GM21717 (cell line): ENCODE data around the gene VHLL.

Experiments
- ATAC-seq: cut with Tn5 transposase; IDR thresholded peaks from one replicate; pipeline ENCODE4 v1.9.1; 2021; ENCODE audit warnings: mild to moderate bottlenecking, moderate library complexity; ENCODE audit not compliant: unreplicated experiment

Gene VHLL

DNA sequence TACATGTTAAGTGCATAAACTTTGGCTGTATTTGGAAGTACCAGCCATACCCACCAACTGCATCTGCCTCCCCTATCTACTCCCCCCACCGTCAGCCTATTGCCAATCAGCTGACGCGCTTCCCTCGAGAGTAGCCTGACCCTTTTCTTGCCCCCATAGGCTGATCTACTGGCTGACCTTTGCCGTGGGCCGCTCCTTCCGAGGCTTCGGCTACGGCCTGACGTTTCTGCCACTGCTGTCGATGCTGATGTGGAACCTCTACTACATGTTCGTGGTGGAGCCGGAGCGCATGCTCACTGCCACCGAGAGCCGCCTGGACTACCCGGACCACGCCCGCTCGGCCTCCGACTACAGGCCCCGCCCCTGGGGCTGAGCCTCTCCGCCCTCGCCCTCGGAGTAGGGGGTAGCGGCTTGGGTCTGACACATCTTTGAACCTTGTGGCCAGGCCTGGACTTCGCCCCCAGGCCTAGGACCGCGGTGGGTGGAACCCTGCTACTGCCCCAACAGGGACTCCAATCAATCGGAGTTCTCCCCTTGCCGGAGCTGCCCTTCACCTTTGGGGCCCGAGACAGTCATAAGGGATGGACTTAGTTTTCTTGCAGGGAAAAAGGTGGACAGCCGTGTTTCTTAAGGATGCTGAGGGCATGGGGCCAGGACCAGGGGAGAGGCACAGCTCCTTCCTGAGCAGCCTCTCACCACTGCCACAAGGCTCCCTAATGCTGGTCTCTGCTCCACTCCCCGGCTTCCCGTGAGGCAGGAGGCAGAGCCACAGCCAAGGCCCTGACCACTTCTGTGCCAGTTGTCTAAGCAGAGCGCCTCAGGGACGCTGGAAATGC is 7.7 kb downstream of the VHLL start:
- no peak for ATAC-seq

DNA sequence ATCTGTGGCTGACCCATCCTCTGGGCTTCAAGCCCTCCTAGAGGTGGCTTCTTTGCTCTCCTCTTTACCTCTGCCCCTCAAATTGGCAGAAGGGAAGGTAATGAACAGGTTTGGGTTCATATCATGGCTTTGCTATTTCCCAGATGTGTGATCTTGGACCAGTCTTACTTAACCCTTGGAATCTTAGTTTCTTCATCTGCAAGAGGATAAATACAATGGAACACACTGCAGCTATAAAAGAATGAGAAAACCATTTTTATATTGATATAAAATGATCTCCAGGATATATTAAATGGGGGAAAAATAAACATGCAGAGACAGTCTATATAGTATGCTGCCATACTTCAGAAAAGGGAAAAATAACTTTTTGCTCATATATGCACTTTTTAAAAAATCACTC is 9.2 kb downstream of the VHLL start:
- ATAC-seq = no peak

DNA sequence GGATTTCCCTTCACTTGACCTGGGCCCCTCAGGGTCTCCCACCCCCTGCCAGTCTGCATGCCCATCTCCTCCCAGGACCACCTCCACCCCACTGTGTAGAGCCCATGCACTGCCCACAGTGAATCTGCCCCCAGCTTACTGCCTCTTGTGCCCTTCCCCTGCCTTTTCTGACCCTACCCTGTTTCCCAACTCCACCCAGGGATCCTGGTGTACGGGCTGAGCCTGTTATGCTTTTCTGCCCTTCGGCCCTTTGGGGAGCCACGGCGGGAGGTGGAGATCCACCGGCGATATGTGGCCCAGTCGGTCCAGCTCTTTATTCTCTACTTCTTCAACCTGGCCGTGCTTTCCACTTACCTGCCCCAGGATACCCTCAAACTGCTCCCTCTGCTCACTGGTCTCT is 13.0 kb downstream of the VHLL start:
- ATAC-seq = no peak

DNA sequence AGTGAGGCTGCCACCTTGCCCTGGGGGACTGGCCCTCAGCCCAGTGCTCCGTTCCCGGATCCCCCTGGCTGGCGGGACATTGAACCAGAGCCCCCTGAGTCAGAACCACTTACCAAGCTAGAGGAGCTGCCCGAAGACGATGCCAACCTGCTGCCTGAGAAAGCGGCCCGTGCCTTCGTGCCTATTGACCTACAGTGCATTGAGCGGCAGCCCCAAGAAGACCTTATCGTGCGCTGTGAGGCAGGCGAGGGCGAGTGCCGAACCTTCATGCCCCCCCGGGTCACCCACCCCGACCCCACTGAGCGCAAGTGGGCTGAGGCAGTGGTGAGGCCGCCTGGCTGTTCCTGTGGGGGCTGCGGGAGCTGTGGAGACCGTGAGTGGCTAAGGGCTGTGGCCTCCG is 13.7 kb downstream of the VHLL start:
- no peak for ATAC-seq

DNA sequence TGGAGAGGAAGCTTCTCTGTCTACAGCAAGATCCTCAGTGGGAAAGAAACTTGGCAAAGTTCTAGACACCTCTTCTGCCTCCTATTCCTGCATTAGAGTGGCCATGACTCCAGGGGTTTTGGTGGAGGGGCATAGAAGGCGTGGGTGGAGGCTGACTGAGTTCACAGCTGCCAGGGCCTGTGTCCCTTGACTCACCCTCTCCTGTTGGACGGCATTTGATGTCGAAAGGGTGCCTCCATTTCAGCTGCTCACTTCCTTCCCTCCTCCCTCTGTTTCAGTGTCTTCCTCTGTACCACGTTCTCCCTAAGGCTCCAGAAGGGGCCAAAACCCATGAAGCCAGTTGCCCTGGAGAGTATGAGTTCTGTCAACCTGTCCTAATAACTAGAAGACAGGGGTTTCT is 14.3 kb downstream of the VHLL start:
- no peak for ATAC-seq

DNA sequence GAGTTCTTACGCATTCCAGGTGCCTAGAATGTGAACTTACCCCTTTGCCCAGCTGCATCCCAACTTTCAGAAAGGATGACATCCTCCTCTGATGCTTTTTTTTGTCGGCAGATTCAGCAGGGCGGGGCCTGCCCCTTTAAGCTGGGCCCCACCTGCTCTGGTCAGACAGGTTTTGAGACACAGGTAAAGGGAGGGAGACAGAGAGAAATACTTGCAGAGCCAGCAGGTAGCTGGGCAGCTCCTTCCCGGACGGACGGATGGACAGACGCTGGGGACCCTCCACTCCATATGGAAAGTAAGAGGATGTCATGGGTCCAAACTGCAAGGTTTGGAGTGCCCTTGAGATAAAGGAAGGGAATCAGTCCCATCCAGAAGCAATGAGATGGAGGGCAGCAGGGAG is 15.0 kb downstream of the VHLL start, which contains the start of gene TMEM79:
Gene TMEM79 (plus strand): TSS at position 214 of the 400 bp plus-strand sequence. CDS start 902 bp downstream, outside the sequence.
- ATAC-seq = no peak

DNA sequence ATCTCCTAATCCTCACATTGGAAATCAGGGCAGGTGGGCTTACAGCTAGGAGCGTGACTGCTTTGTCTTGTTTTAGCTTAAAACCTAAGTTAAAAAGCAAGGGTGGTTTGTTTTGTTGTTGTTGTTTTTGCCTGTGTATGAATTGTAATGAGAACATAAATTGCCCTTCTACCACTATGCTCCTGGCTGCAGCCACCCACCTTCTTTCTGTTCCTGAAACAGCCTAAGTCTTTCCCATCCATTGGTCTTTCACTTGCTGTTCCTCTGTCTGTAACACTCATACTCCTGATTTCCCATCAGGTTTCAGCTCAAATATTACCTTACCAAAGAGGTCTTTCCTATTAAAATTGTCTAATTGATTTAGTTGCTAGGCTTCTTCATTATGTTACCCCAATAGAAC is 15.6 kb downstream of the VHLL start:
- no peak for ATAC-seq

DNA sequence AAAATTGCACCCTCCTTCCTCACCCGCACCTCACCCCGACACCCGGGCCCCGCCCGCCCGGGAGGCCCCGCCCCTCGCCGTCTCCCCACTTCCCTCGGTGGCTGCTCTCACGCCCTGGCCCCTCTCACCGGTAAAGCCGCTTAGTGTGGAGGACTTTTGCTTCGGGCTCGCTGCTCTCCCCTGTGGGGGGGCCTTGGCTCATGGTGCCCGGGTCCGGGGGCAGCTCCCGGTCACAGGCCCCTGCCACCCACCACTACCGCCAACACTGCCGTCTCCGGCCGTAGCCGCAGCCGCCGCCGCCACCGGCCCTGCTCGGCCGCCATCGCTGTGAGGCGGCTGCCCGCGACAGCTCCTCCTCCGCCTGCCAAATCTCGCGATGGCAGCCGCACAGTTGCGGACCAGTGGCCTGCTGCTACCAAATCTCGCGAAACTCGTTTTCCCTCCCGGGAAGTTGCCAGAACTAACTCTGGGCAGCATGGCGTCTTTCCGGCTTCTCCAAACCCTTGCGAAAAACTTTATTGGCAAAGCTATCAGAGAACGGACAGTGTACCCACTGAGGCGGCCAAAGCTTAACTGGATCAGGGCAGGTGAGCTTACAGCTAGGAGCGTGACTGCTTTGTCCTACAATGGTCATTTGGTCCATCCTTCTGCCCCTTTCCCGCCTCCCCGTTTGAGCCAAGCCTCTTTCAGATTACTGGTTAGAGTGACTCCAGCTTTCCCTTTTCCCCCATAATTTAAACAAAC is 16.5 kb downstream of the VHLL start, which contains the start of gene SMG5:
Gene SMG5 (minus strand): TSS at position 347 of the 744 bp plus-strand sequence. CDS start 145 bp downstream, at position 202.
- ATAC-seq = peak; percentile 69

DNA sequence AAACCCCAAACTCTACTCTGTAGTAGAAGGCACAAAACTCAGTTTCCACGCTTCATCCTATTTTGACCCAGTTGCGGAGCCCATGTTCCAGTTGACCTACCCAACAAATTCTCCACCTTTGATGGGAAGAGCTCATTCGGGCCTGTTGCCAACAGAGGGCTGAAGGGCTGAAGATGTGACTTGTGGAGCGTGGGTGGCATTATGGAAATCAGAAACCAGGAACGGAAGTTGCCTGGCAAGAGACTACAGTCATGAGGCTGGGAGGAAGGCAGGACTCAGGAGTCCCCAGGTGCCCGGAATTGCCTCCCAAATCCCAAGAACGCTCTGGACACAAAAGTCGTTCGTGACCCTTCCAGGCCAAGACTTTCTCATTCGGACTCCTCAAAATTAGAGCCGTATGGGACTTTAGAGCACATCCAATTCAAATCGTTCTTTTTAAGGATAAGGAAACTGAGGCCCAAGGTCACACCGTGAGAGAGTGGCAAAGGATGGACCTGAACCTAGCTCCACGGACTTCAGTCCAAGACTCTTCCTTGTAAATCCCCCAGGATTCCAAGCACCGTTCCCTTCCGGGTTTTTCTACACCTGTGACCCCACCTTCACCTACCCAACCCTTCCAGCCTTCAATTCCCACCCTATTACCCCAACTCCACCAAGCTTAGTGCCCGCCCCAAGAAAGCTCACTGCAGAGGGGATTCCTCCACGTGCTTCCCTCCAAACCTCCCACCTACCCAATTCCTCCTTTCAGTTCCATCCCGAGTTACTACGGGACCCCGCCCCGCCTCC is 17.2 kb downstream of the VHLL start:
- ATAC-seq = no peak

DNA sequence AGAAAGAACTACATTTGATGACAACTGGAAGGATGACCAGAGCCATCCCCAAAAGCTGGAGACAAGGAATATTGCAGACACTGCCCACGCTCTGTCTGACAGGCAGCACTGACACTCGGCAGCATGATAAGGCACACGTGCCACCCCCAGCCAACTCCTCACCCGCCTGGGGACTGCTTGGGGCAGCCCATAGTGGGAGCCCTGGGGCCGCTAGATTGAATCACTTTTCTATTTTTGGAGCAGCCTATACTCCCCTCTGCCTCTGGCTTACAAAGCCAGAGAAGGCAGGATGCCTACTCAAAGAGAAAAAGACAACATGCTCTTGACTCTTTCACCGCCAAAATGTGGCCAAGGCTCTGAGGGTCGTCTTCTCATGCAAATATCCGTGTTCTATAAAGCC is 17.8 kb downstream of the VHLL start:
- ATAC-seq = peak; percentile 46

DNA sequence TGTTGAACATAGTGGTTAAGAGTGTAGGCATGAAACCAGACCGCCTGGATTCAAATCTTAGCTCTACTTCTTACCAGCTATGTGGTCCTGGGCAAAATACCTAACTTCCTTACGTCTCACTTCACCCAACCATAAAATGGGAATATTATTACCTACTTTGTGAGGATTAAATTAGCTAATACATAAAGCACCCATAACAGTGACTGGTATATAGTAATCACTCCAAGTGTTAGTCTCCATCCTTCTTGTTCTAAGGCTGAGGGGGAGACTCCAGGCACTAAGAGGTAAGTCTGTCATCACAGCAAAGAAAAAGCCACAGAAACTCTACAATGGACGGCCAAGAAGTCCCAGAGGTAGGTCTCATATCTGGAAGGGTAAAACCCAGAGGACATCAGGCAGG is 19.3 kb downstream of the VHLL start:
- ATAC-seq = no peak

DNA sequence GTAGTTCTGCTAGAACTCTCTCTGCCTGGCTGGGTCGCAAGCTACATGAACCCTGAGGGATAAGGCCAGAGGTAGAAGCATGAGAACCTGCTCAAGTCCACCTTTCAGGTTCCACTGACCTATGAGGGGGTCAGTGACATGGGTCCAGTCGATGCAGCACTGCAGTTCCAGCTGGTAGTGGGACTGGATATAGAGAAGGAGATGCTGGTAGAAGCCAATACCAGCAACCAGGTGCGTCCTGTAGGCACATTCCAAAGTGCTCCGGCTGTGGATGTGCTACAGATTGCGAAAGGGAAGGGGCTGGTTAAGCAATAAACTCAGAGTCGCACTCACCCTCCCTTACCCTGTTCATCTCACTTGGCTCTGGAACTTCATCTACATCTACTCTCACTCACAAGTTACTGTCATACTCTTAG is 22.1 kb downstream of the VHLL start:
- ATAC-seq = no peak

DNA sequence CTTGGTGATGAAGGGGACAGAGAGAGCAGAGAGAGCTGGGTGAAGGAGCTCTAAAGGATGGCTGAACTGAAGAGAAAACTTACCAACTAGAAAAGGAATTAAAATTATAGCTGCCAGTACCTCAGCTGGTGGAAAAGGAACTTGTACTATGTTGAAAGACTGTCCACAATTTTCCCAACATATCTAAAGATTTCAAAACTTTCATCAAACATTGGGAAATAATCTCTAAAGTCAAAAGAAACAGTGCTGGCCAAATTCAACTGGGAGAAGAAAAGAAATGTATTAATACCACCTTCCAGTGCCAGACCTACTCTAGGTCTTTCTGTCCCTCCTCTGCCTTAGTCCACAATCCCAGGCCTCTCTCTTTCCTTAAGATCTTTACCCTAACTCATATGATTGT is 22.6 kb downstream of the VHLL start:
- no peak for ATAC-seq

DNA sequence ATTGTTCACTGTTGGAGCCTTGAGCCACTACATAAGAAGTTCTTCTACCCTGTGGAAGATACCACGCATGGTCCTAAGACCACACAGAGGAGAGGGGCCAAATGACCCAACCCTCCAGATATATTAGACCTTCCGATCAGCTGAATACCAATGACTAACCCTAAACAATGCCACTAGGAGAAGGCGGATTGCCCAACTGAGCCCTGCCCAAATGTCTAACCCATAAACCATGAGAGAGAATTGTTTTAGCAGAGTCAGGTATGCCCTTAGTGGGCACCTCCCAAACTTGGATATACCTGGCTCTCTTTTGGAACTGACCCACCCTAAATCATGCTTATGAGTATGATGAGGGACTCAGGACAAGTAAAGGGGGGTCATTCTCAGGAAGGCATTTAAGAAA is 28.8 kb downstream of the VHLL start:
- no peak for ATAC-seq

DNA sequence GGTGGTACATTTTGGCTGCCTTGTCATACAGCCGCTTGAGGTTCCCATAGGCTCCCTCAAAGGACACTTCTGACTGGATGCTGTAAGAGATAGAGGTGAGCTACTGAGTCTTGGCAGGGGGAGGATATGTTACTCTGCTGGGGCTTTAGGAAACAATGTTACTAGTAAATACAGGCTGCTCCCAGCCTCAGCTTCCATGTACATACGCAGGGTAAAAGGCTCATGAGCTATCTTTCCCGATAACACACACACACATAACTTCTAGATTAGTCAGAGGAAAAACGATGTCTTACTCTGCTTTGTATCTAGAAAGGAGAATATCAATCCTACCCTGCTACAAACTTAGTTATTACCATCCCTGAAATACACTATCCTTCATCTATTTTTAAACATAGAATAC is 30.8 kb downstream of the VHLL start:
- ATAC-seq = no peak

DNA sequence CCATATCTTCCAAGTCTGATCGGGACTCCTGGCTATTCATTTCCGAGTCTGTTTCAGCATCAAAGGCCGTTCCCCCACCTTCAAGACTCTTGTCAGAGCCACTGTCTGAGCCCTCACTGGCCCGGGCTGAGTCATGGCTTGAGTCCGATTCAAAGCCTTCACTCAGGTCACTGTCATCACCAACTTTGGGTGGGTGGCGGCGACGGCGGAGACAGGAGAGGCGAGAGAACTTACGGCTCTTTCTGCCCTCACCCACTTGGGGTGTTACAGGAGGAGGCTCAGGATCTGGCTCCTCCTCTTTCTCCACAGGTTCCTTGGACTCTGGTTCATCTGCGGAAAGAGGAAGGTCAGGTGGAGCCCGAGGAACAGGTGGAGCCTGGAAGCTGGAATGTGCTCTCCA is 33.1 kb downstream of the VHLL start:
- ATAC-seq = no peak

DNA sequence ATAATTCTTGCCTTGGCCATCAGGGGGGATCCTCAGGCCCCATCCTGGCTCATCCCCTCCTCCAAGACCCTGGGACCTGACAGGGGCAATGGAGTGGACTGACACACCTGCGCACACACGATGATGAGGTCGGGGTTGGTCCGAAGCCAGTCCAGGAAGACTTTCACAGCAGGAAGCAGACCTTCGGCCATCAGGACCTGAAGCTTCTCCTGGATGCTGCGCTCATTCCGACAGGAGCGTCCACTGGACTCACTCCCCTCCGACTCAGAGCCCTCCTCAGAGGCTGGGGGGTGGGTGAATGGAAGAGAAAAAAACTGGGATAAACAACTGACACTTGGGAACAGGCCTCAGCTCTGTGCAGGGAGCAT is 35.8 kb downstream of the VHLL start:
- no peak for ATAC-seq

DNA sequence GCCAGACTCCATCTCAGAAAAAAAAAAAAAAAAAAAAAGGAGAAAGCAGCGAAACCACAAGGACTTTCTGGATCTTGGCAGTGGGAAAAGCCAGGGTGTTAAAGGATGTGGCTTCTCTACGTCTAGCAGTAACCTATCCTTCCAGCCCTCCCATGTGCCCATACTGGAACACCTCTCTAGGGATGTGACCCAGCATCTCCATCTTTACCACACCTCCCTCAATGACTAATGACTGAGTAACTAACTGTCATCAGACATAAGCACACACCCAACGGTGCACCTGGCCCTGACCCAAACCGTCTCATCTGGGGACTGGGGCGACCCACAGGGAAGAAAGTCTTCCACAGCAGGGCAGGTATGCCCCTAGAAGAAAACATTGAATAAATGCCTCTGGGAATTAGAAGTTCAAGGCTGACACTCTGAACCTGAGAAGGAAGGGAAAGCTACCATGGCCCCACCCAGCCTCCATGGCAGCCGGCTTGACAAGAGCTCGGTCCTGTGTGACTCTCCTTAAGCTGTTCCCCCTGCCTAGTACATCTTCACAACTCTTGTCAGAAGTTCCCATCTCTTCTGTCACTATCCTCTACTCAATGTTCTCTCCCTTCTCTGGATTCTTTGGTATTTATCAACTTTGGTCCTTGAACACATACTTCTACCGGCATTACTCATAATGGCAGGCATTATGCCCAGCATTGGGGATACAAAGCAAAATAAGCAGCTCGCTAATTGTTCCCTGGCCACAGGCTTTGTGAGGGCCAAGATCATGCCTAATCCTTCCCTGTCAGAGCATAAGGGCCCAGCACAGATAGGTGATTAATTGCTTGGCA is 36.4 kb downstream of the VHLL start:
- ATAC-seq = no peak

DNA sequence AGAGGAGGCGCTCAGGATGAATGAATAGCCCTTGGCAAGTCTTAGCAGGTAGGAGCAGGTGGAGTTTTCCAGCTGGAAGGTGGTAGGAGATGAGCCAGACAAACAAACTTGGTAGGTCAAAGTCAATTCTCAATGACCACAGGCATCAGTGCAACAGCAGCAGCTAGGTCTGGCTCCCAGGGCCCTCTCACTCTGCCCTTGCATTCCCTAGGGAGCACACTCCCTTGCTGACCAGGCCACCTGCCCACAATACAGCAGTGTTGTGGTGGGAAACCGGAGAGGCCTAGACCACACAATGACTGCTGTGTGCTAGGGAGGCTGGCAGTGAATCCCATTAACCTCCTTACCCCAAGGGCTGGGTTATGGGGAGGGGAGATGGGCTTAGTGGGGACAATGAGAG is 38.2 kb downstream of the VHLL start:
- no peak for ATAC-seq

DNA sequence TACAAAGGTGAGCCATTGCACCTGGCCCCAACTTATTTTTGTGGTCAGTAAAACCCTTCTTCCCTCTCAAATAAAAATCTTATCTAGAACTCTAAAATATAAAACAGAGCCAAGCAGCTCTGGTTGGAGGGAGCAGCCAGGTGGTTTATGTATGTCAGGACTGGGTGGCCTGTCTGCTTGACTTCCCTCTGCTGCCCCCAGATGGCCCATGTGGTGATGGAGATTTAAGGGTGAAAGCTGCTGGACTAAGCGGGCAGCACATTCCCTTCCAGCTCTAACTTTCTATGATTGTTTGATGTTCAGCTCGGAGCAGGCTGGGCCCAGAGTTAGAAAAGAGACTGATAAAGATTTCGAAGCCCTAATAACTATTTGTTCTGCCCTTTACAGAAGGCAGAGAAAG is 39.3 kb downstream of the VHLL start:
- no peak for ATAC-seq

DNA sequence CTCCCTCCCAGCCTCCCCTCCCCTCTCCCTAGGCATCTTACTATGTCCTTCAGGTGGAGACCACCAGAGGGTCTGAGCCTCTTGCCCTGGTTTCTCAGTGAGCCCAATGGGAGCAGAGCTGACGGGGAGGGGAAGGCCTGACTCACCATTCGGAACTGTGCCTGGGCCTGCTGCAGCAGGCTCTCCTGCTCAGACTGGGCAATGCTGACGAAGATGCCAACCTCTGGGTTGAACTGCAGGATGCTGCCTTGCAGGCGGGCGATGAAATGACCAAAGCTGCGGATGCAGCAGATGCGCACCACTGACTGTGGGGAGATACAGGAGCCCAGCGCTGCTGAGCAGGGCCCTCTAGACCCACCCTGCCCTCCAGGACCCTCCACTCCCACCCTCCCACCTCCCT is 40.2 kb downstream of the VHLL start:
- ATAC-seq = no peak
